HG03520 (cell line): ENCODE results near the gene HUWE1.
"Not testable (repeated sequence)": the region's sequence is repeated elsewhere in the genome, so short reads cannot be mapped to it uniquely, and the experiment has no call there.

Experiments used
- ATAC-seq: cut with Tn5 transposase; IDR thresholded peaks from one replicate; pipeline ENCODE4 v1.9.1; 2021; ENCODE audit warnings: mild to moderate bottlenecking, moderate library complexity; ENCODE audit not compliant: unreplicated experiment

The HUWE1 gene, protein sequence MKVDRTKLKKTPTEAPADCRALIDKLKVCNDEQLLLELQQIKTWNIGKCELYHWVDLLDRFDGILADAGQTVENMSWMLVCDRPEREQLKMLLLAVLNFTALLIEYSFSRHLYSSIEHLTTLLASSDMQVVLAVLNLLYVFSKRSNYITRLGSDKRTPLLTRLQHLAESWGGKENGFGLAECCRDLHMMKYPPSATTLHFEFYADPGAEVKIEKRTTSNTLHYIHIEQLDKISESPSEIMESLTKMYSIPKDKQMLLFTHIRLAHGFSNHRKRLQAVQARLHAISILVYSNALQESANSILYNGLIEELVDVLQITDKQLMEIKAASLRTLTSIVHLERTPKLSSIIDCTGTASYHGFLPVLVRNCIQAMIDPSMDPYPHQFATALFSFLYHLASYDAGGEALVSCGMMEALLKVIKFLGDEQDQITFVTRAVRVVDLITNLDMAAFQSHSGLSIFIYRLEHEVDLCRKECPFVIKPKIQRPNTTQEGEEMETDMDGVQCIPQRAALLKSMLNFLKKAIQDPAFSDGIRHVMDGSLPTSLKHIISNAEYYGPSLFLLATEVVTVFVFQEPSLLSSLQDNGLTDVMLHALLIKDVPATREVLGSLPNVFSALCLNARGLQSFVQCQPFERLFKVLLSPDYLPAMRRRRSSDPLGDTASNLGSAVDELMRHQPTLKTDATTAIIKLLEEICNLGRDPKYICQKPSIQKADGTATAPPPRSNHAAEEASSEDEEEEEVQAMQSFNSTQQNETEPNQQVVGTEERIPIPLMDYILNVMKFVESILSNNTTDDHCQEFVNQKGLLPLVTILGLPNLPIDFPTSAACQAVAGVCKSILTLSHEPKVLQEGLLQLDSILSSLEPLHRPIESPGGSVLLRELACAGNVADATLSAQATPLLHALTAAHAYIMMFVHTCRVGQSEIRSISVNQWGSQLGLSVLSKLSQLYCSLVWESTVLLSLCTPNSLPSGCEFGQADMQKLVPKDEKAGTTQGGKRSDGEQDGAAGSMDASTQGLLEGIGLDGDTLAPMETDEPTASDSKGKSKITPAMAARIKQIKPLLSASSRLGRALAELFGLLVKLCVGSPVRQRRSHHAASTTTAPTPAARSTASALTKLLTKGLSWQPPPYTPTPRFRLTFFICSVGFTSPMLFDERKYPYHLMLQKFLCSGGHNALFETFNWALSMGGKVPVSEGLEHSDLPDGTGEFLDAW (N-terminal part only)

DNA sequence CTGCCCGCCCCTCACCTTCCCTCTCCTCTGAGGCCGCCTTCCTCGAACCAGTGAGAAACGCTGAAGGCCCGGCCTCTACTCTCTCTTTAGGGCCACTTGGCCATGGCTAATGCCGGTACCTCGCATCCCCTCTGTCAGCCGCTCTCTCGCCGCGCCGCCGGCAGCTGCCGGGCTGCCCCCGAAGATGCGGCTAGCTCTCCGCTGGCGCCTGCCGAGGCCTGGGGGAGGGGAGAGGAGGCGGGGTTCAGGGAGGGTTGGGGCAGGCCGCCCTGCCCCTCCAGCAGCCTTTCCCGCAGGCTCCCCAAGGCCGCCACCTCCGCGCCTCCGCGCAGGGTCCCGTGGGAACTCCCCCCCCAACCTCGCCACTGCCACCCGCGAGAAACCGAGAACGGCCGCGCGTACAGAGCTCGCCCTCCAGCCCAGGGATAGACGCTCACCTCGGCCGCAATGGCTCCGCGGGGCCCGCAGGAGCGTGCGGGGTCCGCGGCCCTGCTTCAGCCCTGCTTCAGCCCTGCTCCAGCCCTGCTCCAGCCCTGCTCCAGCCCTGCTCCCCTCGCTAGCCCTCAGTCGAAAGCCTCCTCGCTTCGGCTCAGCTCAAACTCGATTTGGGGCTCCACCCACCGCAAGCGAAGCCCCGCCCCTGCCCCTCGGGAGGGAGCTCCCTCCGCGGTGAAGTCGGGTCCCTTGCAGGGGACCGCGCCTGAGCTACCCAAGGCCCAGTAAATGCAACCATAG is at the start of gene HUWE1:
TSS of gene HUWE1 (minus strand) at position 569 of the 735 bp plus-strand sequence. CDS start 32,612 bp downstream, outside the sequence.
- ATAC-seq = peak; percentile 31

GRCh38 chrX:53732797-53733196 is 46.3 kb upstream of the HUWE1 start:
- ATAC-seq = no peak

DNA sequence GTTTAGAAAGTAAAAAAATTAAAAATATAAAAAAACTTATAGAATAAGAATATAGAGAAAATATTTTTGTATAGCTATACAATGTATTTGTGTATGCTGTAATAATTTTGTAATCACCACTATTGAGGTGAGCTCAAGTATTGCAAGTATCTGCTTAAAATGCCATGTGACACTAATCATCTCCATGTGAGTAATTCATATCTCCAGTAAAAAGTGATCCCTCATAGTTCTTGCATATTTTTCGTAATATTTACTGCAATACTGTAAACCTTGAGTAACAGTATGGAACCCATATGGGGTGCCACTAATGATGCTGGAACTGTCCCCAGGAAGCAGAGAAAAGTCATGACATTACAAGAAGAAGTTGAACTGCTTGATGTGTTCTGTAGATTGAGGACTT is 43.2 kb upstream of the HUWE1 start:
- no peak for ATAC-seq

DNA sequence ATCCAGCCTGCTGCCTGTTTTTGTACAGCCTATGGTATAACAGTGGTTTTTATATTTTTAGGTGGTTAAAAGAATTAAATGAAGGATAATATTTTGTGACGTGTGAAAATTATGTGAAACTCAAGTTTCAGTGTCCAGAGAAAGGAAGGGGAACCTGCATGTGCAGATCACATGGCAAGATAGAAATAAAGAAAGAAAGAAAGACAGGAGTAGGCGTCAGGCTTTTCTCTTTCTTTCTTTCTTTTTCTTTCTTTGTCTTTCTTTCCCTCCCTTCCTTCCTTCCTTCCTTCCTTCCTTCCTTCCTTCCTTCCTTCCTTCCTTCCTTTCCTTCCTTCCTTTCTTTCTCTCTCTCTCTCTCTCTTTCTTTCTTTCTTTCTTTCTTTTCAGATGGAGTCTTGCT is 42.0 kb upstream of the HUWE1 start:
- no peak for ATAC-seq

DNA sequence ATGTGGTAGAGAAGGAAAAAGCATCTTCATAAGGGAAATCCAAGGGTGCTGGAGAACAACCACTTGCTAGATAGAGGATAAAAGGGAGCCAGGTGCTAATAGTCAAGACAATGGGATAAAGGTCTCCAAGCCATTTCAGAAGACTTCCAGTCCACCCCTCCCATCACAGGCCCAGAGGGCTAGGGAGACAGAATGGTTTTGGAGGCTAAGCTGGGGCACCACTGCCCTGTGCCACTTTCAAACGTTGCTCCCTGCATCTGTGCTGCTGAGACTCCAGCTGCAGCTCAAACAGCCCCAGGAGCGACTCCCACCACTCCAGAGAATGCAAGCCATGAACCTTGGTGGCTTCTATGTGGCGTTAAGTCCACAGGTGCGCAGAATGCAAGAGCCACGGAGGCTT is 38.4 kb upstream of the HUWE1 start:
- ATAC-seq = no peak

DNA sequence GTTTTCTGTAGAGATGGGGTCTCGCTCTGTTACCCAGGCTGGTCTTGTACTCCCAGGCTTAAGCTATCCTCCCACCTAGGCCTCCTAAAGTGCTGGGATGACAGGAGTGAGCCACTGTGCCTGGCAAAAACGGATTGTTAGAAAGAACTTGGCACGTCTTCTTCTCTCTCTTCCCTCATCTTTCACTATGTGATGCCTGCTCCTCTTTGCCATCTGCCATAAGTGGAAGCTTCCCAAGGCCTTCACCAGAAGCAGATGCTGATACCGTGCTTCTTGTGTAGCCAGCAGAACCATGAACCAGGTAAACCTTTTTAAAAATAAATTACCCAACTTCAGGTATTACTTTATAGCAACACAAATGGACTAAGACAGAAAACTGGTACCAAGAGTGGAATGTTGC is 36.9 kb upstream of the HUWE1 start:
- no peak for ATAC-seq

- not testable (repeated sequence) for ATAC-seq
Observed at GRCh38 chrX:53721610-53722009, 35.1 kb upstream of the HUWE1 start.

DNA sequence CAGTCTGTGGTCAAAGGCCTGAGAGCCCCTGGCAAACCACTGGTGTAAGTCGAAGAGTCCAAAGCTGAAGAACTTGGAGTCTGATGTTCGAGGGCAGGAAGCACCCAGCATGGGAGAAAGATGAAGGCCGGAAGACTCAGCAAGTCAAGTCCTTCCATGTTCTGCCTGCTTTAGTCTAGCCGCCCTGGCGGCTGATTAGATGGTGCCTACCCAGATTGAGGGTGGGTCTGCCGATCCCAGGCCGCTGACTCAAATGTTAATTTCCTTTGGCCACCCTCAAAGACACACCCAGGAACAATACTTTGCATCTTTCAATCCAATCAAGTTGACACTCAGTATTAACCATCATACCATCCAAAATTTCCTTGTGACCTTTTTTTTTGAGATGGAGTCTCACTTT is 33.1 kb upstream of the HUWE1 start:
- ATAC-seq = not testable (repeated sequence)

GRCh38 chrX:53718073-53718472 is 31.6 kb upstream of the HUWE1 start:
- ATAC-seq = no peak

GRCh38 chrX:53717205-53717604 is 30.7 kb upstream of the HUWE1 start:
- ATAC-seq = no peak

DNA sequence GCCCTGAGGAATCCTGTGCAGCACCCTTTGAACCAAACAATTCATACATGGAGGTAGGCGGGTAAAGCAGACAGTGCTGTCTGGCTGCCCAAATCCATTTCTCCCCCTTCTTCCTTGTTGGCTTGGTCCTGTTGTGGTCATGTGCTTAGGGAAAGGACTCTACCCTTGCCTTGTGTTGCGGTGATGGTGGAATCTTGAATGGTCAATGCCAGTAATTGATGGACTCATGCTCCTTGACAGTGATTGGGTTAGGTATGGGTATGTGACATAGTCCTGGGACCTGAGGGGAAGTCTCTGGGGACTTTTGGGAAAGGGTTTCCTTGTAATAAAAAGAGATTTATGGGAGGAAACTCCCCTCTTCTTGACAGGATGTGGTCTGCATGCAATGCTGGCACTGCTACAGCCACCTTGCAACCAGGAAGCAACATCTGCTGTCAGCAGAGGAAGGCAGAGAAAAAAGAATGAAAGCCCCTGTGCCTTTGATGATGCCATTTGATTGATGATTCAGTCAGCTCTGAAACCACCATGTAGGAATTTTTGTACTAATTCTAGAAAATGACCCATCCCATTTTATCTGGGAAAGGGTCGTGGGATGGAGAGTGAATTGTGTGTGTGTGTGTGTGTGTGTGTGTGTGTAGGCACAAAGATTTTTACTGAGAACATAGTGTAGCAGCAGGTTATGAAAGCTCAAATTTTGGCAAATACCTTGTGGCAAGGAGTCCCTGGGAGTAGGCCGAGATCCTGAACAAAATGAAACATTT is 30.0 kb upstream of the HUWE1 start:
- ATAC-seq = no peak

DNA sequence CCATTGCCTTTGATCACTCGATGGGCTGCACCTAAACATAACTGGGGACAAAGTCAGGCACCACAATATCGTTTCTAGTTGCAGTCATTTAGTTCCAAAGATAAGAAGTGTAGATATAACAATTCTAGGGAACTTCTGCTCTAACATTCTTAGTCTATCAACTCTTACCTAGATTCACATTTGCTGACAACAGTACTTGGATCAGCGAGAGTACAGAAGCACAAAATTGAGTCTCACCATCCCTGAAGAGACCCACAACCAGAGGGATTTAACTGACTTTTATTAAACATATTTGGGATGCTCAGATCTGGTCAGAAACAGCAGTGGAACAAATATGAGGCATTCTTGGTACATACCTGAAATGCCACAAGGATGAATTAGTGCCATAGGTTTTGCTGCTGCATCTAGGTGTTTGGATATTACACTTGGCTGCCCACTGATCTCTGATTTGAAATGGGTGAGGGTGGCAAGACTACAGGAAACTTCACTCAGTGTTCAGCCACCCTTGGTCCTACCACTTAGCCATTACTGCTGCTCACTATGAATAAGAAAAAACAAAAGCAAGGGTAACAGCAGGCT is 28.9 kb upstream of the HUWE1 start:
- ATAC-seq = no peak

- peak; percentile 61 for ATAC-seq
Observed at GRCh38 chrX:53714580-53715345, 28.2 kb upstream of the HUWE1 start.

DNA sequence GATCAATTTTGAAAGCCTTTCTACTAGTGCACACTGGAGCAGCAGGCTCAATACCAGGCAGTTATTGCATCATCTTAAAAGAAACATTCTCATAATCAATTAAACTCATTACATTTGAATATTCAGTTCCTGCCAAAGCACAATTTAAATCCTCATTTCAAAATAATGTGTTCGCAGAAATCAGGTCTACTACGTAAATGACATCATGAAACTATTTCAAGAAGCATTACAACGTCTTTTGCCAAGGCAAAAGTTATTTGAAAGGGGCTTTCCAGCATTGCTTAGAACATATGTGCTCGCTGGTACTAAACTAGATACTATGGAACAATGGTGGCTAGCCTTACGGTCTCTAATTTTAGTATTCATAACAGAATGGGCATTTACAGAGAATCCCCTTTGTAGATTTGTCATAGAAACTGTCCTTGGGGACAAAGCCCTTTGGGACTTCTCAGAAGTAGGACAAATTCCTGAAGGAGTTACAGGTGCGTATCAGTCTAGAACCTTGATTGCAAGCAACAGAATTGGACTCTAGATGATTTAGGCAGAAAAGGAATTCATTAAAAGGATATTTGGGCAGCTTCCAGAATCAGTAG is 27.6 kb upstream of the HUWE1 start:
- no peak for ATAC-seq

- ATAC-seq = no peak
Observed at GRCh38 chrX:53711436-53711835, 24.9 kb upstream of the HUWE1 start.

GRCh38 chrX:53704854-53705253 is 18.3 kb upstream of the HUWE1 start:
- no peak for ATAC-seq

GRCh38 chrX:53704294-53704693 is 17.8 kb upstream of the HUWE1 start:
- peak; percentile 71 for ATAC-seq

GRCh38 chrX:53695946-53696549 is 9.5 kb upstream of the HUWE1 start:
- no peak for ATAC-seq
